Breast epithelium (tissue), 4 donors: ENCODE measurements around the gene FBLN1. TPM values are rescaled to one million over a fixed set of nuclear protein-coding genes. Genes with fewer than 3 reads are reported as not detected.

ENCODE experiments used
- DNase-seq, 2 donors: peaks; one replicate each; pipeline ENCODE4 v3.0.0-alpha.2; 2019; ENCODE audit warnings: low spot score in 2 of 2
- H3K27ac ChIP-seq, 2 donors: fragments of 200-600 bp; sonication (generic) in 1 of 2; one replicate each; pipeline ENCODE4 v1.5.1; 2016 to 2019; ENCODE audit warnings: mild to moderate bottlenecking in 1 of 2
- H3K27me3 ChIP-seq, 2 donors: fragments of 200-600 bp; sonication (generic) in 1 of 2; one replicate each; pipeline versions ENCODE4 v1.5.1 to v1.6.0; 2017 to 2019; ENCODE audit warnings: control low read depth in 1 of 2, mild to moderate bottlenecking in 1 of 2
- H3K36me3 ChIP-seq: fragments of 200-600 bp; one replicate; pipeline ENCODE4 v1.5.1; 2019
- H3K4me1 ChIP-seq, 2 donors: fragments of 200-600 bp; sonication (generic); one replicate each; pipeline ENCODE4 v1.5.1; 2016 to 2019; ENCODE audit warnings: control low read depth in 1 of 2
- H3K4me3 ChIP-seq, 3 donors: fragments of 200-600 bp; sonication (generic); 1 replicate in 2 of 3; 2 replicates in 1 of 3; pipeline ENCODE4 v1.5.1; 2016 to 2019; ENCODE audit warnings: mild to moderate bottlenecking in 3 of 3, moderate library complexity in 2 of 3
- H3K9me3 ChIP-seq, 2 donors: fragments of 200-600 bp; sonication (generic) in 1 of 2; one replicate each; pipeline ENCODE4 v1.5.1; 2016 to 2019; ENCODE audit warnings: control low read depth in 1 of 2
- CTCF ChIP-seq, 3 donors: fragments of 450-650 bp; IDR thresholded peaks; one replicate each; pipeline ENCODE4 v1.5.1; 2016 to 2017; ENCODE audit warnings: antibody characterized with exemption in 3 of 3, mild to moderate bottlenecking in 3 of 3, moderate library complexity in 3 of 3
- POLR2A ChIP-seq: fragments of 450-650 bp; IDR thresholded peaks from one replicate; pipeline ENCODE4 v1.6.1; 2016; ENCODE audit warnings: antibody characterized with exemption, mild to moderate bottlenecking, moderate library complexity
- POLR2AphosphoS5 ChIP-seq, 3 donors: sonication (generic); formaldehyde crosslinking; IDR thresholded peaks; one replicate each; pipeline ENCODE4 v1.6.1; 2017; ENCODE audit warnings: antibody characterized with exemption in 3 of 3
- intact Hi-C: fragments of 100-400 bp; cut with DNase I; formaldehyde crosslinking; loops from one replicate; pipeline ENCODE4 v1.15.1; 2023; ENCODE audit warnings: low total_unique reads
- total RNA-seq, 3 donors: library from RNA; depleted of rRNA; stranded (reverse); fragments of >200 nt; gene quantifications; one replicate each; pipeline ENCODE4 v1.1.0, GENCODE V29; 2016

FBLN1 gene
- total RNA-seq, 3 donors from 2014 or later, result 115 to 293 (median 267) TPM

GRCh38 chr22:45579806-45580725, 77.4 kb downstream of the FBLN1 start:
- Histone ChIP-seq H3K27me3 (no peaks in the 10 kb centered on the region), H3K4me1 (no peaks in the 10 kb centered on the region), H3K9me3 (no peaks in the 10 kb centered on the region), H3K27ac (no peak overlapping the region), H3K36me3 (no peaks in the 10 kb centered on the region), H3K4me3 (no peak overlapping the region)
- intact Hi-C loops, result loop anchor here (10.0 kb wide), 1 partner anchor 285 kb away; no protein-coding TSS in a partner anchor
- TF ChIP-seq POLR2AphosphoS5 (IDR thresholded peaks at IDR 0.05) (no peak), POLR2A (no peak), CTCF (IDR thresholded peaks at IDR 0.05) (no peak)
- no peak for DNase-seq

- Histone ChIP-seq H3K27ac (no peak overlapping the region), H3K36me3 (no peaks in the 10 kb centered on the region), H3K4me1 (no peaks in the 10 kb centered on the region), H3K4me3 (no peak overlapping the region), H3K9me3 (no peaks in the 10 kb centered on the region), H3K27me3 (no peaks in the 10 kb centered on the region)
- intact Hi-C loops, result loop anchor here (10.0 kb wide), 1 partner anchor 284 kb away; no protein-coding TSS in a partner anchor
- no peak for DNase-seq
- no peak for TF ChIP-seq POLR2A
These were observed 78.2 kb downstream of the FBLN1 start for GRCh38 chr22:45580726-45581381.

- Histone ChIP-seq H3K27ac (no peak overlapping the region), H3K27me3 (no peaks in the 10 kb centered on the region), H3K4me3 (no peak overlapping the region), H3K4me1 (no peaks in the 10 kb centered on the region), H3K36me3 (no peaks in the 10 kb centered on the region), H3K9me3 (no peaks in the 10 kb centered on the region)
- intact Hi-C loops, result loop anchor here (10.0 kb wide), 1 partner anchor 283 kb away; no protein-coding TSS in a partner anchor
- DNase-seq, result no peak
- no peak for TF ChIP-seq POLR2AphosphoS5 (IDR thresholded peaks at IDR 0.05)
- no peak for TF ChIP-seq CTCF (IDR thresholded peaks at IDR 0.05)
- TF ChIP-seq POLR2A, result no peak
These were observed 78.9 kb downstream of the FBLN1 start for GRCh38 chr22:45581549-45582080.

GRCh38 chr22:45582236-45582954, 79.7 kb downstream of the FBLN1 start:
- TF ChIP-seq POLR2AphosphoS5 (IDR thresholded peaks at IDR 0.05) (no peak), CTCF (IDR thresholded peaks at IDR 0.05) (no peak), POLR2A (no peak)
- Histone ChIP-seq H3K4me3 (no peak overlapping the region), H3K27me3 (no peaks in the 10 kb centered on the region), H3K27ac (no peak overlapping the region), H3K9me3 (no peaks in the 10 kb centered on the region), H3K4me1 (no peaks in the 10 kb centered on the region), H3K36me3 (no peaks in the 10 kb centered on the region)
- intact Hi-C loops, result loop anchor here (10.0 kb wide), 1 partner anchor 282 kb away; no protein-coding TSS in a partner anchor
- no peak for DNase-seq

- intact Hi-C loops, result loop anchor here (10.0 kb wide), 1 partner anchor 282 kb away; no protein-coding TSS in a partner anchor
- no peak for TF ChIP-seq POLR2A
- TF ChIP-seq CTCF (IDR thresholded peaks at IDR 0.05), result no peak
- no peak for TF ChIP-seq POLR2AphosphoS5 (IDR thresholded peaks at IDR 0.05)
- Histone ChIP-seq H3K27ac (no peak overlapping the region), H3K4me3 (no peak overlapping the region), H3K4me1 (no peaks in the 10 kb centered on the region), H3K36me3 (no peaks in the 10 kb centered on the region), H3K27me3 (no peaks in the 10 kb centered on the region), H3K9me3 (no peaks in the 10 kb centered on the region)
- DNase-seq, result no peak
These were observed 80.3 kb downstream of the FBLN1 start for GRCh38 chr22:45582955-45583320.
